AG09309 (cell line): ENCODE data around the gene OR2S2.

Experiments used
- DNase-seq: peaks from one replicate; pipeline ENCODE4 v3.0.0-alpha.2; 2010; ENCODE audit warnings: low read depth
- H3K4me3 ChIP-seq: 2 replicates; pipeline ENCODE4 v1.5.1; 2011; ENCODE audit warnings: mild to moderate bottlenecking, low read depth, low read length, moderate library complexity; ENCODE audit not compliant: control insufficient read depth
- TF ChIP-seq, protein P1 (sequence below): IDR thresholded peaks from 2 replicates; pipeline ENCODE4 v1.5.1; 2011; ENCODE audit warnings: mild to moderate bottlenecking, low read depth, low read length, inconsistent platforms; ENCODE audit not compliant: insufficient read depth, control insufficient read depth; ENCODE audit errors: missing control alignments

OR2S2 gene

GRCh38 chr9:35909687-35910612 lies 48.0 kb downstream of the OR2S2 start:
- no peak for DNase-seq
- H3K4me3 ChIP-seq, result no peak overlapping the region
- TF ChIP-seq, protein P1, sequence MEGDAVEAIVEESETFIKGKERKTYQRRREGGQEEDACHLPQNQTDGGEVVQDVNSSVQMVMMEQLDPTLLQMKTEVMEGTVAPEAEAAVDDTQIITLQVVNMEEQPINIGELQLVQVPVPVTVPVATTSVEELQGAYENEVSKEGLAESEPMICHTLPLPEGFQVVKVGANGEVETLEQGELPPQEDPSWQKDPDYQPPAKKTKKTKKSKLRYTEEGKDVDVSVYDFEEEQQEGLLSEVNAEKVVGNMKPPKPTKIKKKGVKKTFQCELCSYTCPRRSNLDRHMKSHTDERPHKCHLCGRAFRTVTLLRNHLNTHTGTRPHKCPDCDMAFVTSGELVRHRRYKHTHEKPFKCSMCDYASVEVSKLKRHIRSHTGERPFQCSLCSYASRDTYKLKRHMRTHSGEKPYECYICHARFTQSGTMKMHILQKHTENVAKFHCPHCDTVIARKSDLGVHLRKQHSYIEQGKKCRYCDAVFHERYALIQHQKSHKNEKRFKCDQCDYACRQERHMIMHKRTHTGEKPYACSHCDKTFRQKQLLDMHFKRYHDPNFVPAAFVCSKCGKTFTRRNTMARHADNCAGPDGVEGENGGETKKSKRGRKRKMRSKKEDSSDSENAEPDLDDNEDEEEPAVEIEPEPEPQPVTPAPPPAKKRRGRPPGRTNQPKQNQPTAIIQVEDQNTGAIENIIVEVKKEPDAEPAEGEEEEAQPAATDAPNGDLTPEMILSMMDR, result no peak

DNA sequence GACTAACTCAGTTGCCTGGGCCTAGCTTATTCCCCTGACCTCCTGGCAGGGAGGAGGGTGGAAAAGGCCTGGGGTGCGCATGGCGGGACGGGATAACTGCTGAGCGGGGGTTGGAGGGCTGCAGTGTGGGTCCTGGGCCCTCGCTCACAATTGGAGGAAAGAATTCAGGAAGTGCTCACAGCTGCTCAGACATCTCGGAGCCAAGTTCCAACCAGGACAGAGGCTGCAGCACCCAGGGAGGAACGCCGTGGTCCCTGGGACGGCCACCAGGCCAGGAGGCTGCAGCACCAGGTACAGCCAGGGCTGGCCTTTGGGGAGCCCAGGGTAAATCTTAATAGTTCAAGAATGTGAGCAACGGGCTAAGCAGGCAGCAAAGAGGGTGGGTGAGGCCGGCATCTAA lies 48.7 kb downstream of the OR2S2 start, which contains the start of gene SPAAR:
TSS of gene SPAAR (plus strand) at position 217 of the 400 bp plus-strand sequence. CDS start 974 bp downstream, outside the sequence.
- no peak within 1 kb of the TSS for H3K4me3 ChIP-seq
- no peak for DNase-seq

DNA sequence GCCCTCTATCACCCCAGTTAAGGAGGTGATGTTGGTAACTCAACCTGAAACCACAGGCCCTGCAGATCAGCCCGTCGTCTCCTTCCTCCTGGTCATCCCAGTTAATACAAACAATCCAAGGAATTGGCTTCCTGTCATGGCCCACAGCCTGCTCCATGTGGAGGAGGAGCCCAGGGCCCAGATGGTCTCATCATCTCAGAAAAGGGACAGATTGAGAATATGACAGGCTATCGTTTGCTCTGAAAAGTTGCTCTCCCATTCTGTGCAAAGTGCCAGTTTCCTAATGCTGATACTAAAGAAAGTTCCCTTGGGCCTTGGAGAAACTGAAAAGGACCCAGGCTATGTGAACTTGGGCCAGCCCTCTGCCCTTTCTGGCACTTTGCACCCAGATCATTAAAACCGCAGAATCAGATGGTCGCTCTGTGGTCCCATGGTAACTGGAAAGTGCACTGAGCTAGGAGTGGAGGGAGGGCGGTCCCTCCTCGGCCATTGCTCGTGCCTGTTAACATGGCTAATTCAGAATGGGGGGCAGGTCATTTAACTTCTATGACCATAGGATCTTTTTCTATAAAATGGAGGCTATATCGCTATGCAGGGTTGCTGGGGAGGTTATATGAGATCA lies 49.3 kb downstream of the OR2S2 start:
- no peak overlapping the region for H3K4me3 ChIP-seq
- TF ChIP-seq, protein P1, result no peak
- no peak for DNase-seq

More for the DNA sequence above, 48.7 kb downstream of the OR2S2 start, which contains the start of gene SPAAR:
- TF ChIP-seq, protein P1, result no peak

DNA sequence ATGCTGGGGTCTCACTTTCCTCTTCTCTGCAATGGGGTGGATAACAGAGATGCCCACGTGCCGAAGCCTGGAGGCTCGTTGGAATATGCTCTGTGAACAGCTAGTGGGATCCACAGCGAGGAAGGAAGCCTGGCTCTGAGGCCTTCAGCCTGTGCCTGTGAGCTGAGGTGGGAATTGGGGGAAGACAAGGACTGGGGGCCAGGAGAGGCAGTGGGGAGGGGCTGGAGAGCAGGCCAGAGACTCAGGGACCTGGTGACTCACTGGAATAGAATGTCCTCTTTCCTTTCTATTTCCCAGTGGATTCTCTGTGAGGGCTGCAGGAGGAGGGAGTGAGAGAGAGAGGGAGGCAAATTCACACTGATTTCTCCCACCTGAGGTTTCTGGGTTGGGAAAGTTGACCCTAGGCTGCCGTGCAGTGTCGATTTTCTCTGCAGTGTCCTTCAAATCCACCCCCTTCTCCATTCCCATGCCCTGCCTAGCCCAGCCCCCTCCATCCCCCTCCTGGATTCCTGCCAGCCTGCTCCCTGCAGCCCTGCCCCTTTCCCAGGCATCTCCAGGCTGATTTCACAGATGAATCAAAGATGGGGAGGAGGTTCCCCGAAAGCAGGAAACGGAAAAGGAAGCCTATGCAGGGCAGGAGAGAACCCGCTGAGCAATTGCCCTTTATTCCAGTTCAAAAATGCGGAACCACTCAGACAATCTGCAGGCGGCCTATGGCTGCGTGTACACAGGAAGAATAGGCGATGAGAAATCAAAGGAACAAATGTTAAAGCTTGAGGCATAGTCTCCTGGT lies 50.0 kb downstream of the OR2S2 start:
- DNase-seq, result peak; percentile 63
- TF ChIP-seq, protein P1, result no peak
- peak overlapping the region; percentile 9 for H3K4me3 ChIP-seq
